Stromal cell of bone marrow (primary cell): Measurements from ENCODE around the gene CDYL2.

Source experiments
- DNase-seq: peaks from one replicate; pipeline ENCODE4 v3.0.0-alpha.2; 2012; ENCODE audit warnings: low read depth

CDYL2 gene

GRCh38 chr16:80592273-80592672, 212.1 kb downstream of the CDYL2 start:
- DNase-seq = no peak

GRCh38 chr16:80591071-80591915, 213.1 kb downstream of the CDYL2 start:
- DNase-seq = no peak

GRCh38 chr16:80587071-80587470, 217.3 kb downstream of the CDYL2 start:
- DNase-seq = no peak

GRCh38 chr16:80586476-80586875, 217.9 kb downstream of the CDYL2 start:
- DNase-seq = no peak

- no peak for DNase-seq
These were observed 218.6 kb downstream of the CDYL2 start for GRCh38 chr16:80585764-80586163.

- no peak for DNase-seq
These were observed 220.9 kb downstream of the CDYL2 start for GRCh38 chr16:80583466-80583865.

GRCh38 chr16:80580109-80580832, 224.1 kb downstream of the CDYL2 start:
- DNase-seq = no peak

GRCh38 chr16:80577485-80578280, 226.7 kb downstream of the CDYL2 start:
- no peak for DNase-seq

GRCh38 chr16:80576343-80576912, 228.0 kb downstream of the CDYL2 start:
- DNase-seq = no peak

- no peak for DNase-seq
These were observed 230.7 kb downstream of the CDYL2 start for GRCh38 chr16:80573700-80574120.

GRCh38 chr16:80570106-80570478, 234.3 kb downstream of the CDYL2 start:
- DNase-seq = peak; percentile 44

GRCh38 chr16:80569440-80570105, 234.8 kb downstream of the CDYL2 start:
- DNase-seq = no peak

- DNase-seq = no peak
These were observed 240.0 kb downstream of the CDYL2 start for GRCh38 chr16:80564394-80564793.

GRCh38 chr16:80563066-80563465, 241.3 kb downstream of the CDYL2 start:
- no peak for DNase-seq

GRCh38 chr16:80559369-80559768, 245.0 kb downstream of the CDYL2 start:
- no peak for DNase-seq

GRCh38 chr16:80557037-80557436, 247.4 kb downstream of the CDYL2 start:
- DNase-seq = no peak

GRCh38 chr16:80556481-80556880, 247.9 kb downstream of the CDYL2 start:
- DNase-seq = no peak

- no peak for DNase-seq
These were observed 250.4 kb downstream of the CDYL2 start for GRCh38 chr16:80554033-80554432.

- DNase-seq = no peak
These were observed 252.1 kb downstream of the CDYL2 start for GRCh38 chr16:80552277-80552676.
